ENCODE results near the gene DNAJB12. TPM values are rescaled to one million over a fixed set of nuclear protein-coding genes. Genes with fewer than 3 reads are reported as not detected.
A peak's percentile ranks its signal among the peaks of the same experiment; 100 is the strongest.

Gene DNAJB12
- total and polyA plus RNA-seq, 10 donors = 13.6 to 55.4 (median 40.5) TPM

GRCh38 chr10:72320676-72321247 lies 34.0 kb downstream of the DNAJB12 start:
- peak; percentile 29 to 84 (median 77) for TF ChIP-seq POLR2AphosphoS5 (IDR thresholded peaks at IDR 0.05)
- TF ChIP-seq POLR2A (IDR thresholded peaks at IDR 0.05) = no peak
- DNase-seq = peak; percentile 89
- Histone ChIP-seq H3K4me1 (peaks cover 74 to 100% (median 99%) of the 10 kb centered on the region in 6 donors), H3K4me3 (peak overlapping the region in 1 of 8 donors; percentile 69), H3K36me3 (no peaks in the 10 kb centered on the region), H3K9me3 (no peaks in the 10 kb centered on the region), H3K27ac (peak overlapping the region; percentile 91 to 99 (median 94)), H3K27me3 (replicated peaks in 1 of 7) (no peaks in the 10 kb centered on the region)
- intact Hi-C loops (cut with DNase I; ENCODE audit: low total_unique reads) = no loop called here
- 25 to 36% (median 26%) methylated on average over 12 of the region's 12 CpGs for WGBS, 5 donors

- peak; percentile 90 to 96 (median 91) for TF ChIP-seq POLR2AphosphoS5 (IDR thresholded peaks at IDR 0.05)
- peak in 7 of 11 experiments; percentile 4 to 56 (median 33) for TF ChIP-seq CTCF (IDR thresholded peaks at IDR 0.05 in 8 of 11, conservative IDR thresholded peaks at IDR 0.05 in 3 of 11)
- TF ChIP-seq POLR2A (IDR thresholded peaks at IDR 0.05) = peak in 2 of 3 donors; percentile 10 to 20
- H3K36me3 ChIP-seq = no peaks in the 10 kb centered on the region
- H3K4me1 ChIP-seq = peaks cover 77 to 100% (median 99%) of the 10 kb centered on the region in 6 donors
- peak; percentile 100 for DNase-seq
- H3K27ac ChIP-seq = peak overlapping the region; percentile 91 to 99 (median 94)
- intact Hi-C loops (cut with DNase I; ENCODE audit: low total_unique reads) = no loop called here
- H3K4me3 ChIP-seq = peak overlapping the region in 6 of 8 donors; percentile 31 to 69 (median 34)
- no peaks in the 10 kb centered on the region for H3K27me3 ChIP-seq (replicated peaks in 1 of 7)
- no peaks in the 10 kb centered on the region for H3K9me3 ChIP-seq
- 0 to 1% (median 1%) methylated on average over 21 to 60 of the region's 60 CpGs for WGBS, 5 donors
Measured at GRCh38 chr10:72319416-72320254, 35.1 kb downstream of the DNAJB12 start.

DNA sequence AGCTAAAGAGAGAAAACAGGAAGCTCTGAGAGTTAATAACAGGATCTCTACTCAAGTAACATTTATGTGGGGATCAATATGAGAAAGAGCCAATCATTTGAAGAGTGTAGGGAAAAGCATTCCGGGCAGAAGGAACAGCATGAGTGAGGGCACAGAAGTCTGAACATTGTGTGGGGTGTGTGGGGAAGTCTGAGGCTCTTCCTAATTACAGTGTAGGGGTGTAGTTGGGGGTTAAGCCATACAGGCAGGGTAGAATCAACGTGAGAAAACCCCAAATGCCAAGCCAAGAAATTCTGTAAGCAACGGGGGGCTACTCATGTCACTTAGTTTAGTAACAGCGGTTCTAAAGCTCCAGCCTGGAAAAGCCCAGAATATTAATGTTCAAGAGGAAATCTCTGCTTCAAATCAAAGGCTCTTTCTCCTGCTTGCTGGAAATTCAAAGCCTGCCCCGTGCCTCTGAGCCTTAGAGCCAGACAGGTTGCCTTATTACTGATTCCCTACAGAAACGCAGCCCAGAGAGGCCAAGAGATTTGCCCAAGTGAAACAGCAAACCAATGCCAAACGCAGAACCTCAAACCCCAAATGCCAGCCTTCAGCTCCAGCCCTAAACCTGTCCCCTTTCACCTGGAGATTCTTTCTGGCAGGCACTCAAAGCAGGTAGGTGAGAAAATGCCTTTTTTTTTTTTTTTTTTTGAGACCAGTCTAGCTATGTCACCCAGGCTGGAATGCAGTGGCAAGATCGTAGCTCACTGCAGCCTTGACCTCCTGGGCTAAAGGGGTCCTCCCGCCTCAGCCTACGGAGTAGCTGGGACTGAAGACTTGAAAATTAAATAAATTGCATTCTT lies 36.1 kb downstream of the DNAJB12 start:
- WGBS, 5 donors = 44 to 65% (median 46%) methylated on average over 10 of the region's 10 CpGs
- Histone ChIP-seq H3K4me1 (peaks cover 70 to 100% (median 96%) of the 10 kb centered on the region in 6 donors), H3K4me3 (peak overlapping the region in 6 of 8 donors; percentile 31 to 69 (median 34)), H3K27me3 (replicated peaks in 1 of 7) (no peaks in the 10 kb centered on the region), H3K27ac (peak overlapping the region; percentile 91 to 99 (median 94)), H3K36me3 (no peaks in the 10 kb centered on the region), H3K9me3 (no peaks in the 10 kb centered on the region)
- peak; percentile 64 for DNase-seq
- intact Hi-C loops (cut with DNase I; ENCODE audit: low total_unique reads) = no loop called here
- no peak for TF ChIP-seq POLR2A (IDR thresholded peaks at IDR 0.05)
- TF ChIP-seq POLR2AphosphoS5 (IDR thresholded peaks at IDR 0.05) = no peak
- no peak for TF ChIP-seq CTCF (IDR thresholded peaks at IDR 0.05 in 8 of 11, conservative IDR thresholded peaks at IDR 0.05 in 3 of 11)

DNA sequence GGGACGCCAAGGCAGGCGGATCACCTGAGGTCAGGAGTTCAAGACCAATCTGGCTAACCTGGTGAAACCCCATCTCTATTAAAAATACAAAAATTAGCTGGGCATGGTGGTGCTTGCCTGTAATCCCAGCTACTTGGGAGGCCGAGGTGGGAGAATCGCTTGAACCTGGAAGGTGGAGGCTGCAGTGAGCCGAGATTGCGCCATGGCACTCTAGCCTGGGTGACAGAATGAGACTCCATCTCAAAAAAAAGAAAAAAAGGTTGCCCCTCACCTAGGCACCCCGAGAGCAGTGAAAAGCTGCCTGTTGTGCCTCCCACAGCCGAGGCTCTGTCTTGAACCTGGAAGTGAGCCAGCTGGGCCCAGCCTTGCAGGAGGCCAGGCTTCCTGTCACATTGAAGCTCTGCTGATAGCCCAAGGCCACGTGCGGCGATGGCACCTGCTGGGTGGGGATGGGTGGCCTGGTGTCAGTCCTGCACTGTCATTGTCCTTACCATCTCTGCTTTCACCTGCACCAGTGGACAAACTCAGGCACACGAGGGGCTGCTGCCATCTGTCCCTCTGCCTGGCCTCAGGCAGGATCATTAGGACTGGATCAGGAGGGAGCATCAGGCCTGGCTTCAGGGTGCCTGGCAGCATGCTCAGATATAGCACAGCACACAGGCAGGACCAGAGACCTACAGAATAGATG lies 37.8 kb downstream of the DNAJB12 start:
- no peak overlapping the region for H3K4me3 ChIP-seq
- TF ChIP-seq CTCF (IDR thresholded peaks at IDR 0.05 in 8 of 11, conservative IDR thresholded peaks at IDR 0.05 in 3 of 11) = no peak
- peak; percentile 84 to 86 (median 86) for TF ChIP-seq POLR2AphosphoS5 (IDR thresholded peaks at IDR 0.05)
- TF ChIP-seq POLR2A (IDR thresholded peaks at IDR 0.05) = no peak
- peak overlapping the region; percentile 62 to 99 (median 94) for H3K27ac ChIP-seq
- no peaks in the 10 kb centered on the region for H3K36me3 ChIP-seq
- no peaks in the 10 kb centered on the region for H3K9me3 ChIP-seq
- intact Hi-C loops (cut with DNase I; ENCODE audit: low total_unique reads) = no loop called here
- no peaks in the 10 kb centered on the region for H3K27me3 ChIP-seq (replicated peaks in 1 of 7)
- DNase-seq = peak; percentile 94
- peaks cover 64 to 89% (median 81%) of the 10 kb centered on the region in 6 donors for H3K4me1 ChIP-seq
- WGBS, 5 donors = 46 to 61% (median 48%) methylated on average over 9 to 12 of the region's 12 CpGs
